B cell (primary cell): ENCODE results near the gene ASMT. TPM values are rescaled to one million over a fixed set of nuclear protein-coding genes. Genes with fewer than 3 reads are reported as not detected.

ENCODE experiments used
- ATAC-seq: fragments of 200-7000 bp; cut with Tn5 transposase; one replicate; pipeline ENCODE4 v1.10.0; 2021; ENCODE audit warnings: low read depth, mild to moderate bottlenecking, moderate number of reproducible peaks, moderate library complexity
- CTCF ChIA-PET: fragments of 350-600 bp; sonication (Branson Sonifier 250); formaldehyde crosslinking; loops from one replicate; lab custom pipeline; 2021; ENCODE audit warnings: antibody characterized with exemption, inconsistent platforms; lab: Charles Lee
- POLR2A ChIA-PET: fragments of 350-600 bp; sonication (Branson Sonifier 250); formaldehyde crosslinking; loops from one replicate; lab custom pipeline; 2021; ENCODE audit warnings: antibody characterized with exemption; lab: Charles Lee
- DNase-seq: peaks from one replicate; pipeline ENCODE4 v3.0.0; 2013
- H2AFZ ChIP-seq: 2 replicates; pipeline ENCODE4 v1.6.1; 2012; ENCODE audit warnings: mild to moderate bottlenecking, low read depth, low read length; ENCODE audit not compliant: insufficient read depth, poor library complexity, severe bottlenecking
- H3K27ac ChIP-seq, 2 donors: 1 replicate in 1 of 2; 2 replicates in 1 of 2; pipeline ENCODE4 v1.5.1; 2012 to 2013; ENCODE audit warnings: low read length in 2 of 2, mild to moderate bottlenecking in 2 of 2, moderate library complexity in 1 of 2
- H3K27me3 ChIP-seq, 4 experiments: fragments of 200-600 bp in 1 of 4; sonication (generic) in 1 of 4; replicated peaks in 1 of 4; 1 replicate in 2 of 4; 2 replicates in 2 of 4; pipeline versions ENCODE4 v1.6.1 to v1.7.0; 2013 to 2016; ENCODE audit warnings: low read length in 3 of 4, mild to moderate bottlenecking in 2 of 4, mixed read lengths in 1 of 4, moderate library complexity in 1 of 4; ENCODE audit not compliant: insufficient read depth in 4 of 4, control insufficient read depth in 3 of 4; ENCODE audit errors: control extremely low read depth in 1 of 4
- H3K36me3 ChIP-seq, 2 experiments: replicated peaks in 1 of 2; 1 replicate in 1 of 2; 2 replicates in 1 of 2; pipeline versions ENCODE4 v1.6.1 to v1.7.1; 2013; ENCODE audit warnings: low read length in 1 of 2; ENCODE audit not compliant: insufficient read depth in 2 of 2, control insufficient read depth in 1 of 2; ENCODE audit errors: control extremely low read depth in 1 of 2, extremely low read depth in 1 of 2
- H3K4me1 ChIP-seq, 2 donors: fragments of 200-600 bp in 1 of 2; sonication (generic) in 1 of 2; 1 replicate in 1 of 2; 2 replicates in 1 of 2; pipeline versions ENCODE4 v1.5.1 to v1.6.1; 2013 to 2017; ENCODE audit warnings: low read length in 2 of 2; ENCODE audit not compliant: control insufficient read depth in 2 of 2, insufficient read depth in 2 of 2
- H3K4me2 ChIP-seq: replicated peaks from 2 replicates; pipeline ENCODE3; 2012; ENCODE audit warnings: mild to moderate bottlenecking, low read depth, low read length; ENCODE audit not compliant: poor library complexity, severe bottlenecking
- H3K4me3 ChIP-seq, 5 experiments: fragments of 200-600 bp in 1 of 5; sonication (generic) in 1 of 5; 1 replicate in 3 of 5; 2 replicates in 2 of 5; pipeline versions ENCODE4 v1.5.1 to v1.7.0; 2011 to 2016; ENCODE audit warnings: low read length in 4 of 5, mild to moderate bottlenecking in 4 of 5, low read depth in 2 of 5, control low read depth in 1 of 5, moderate library complexity in 1 of 5; ENCODE audit not compliant: insufficient read depth in 1 of 5; ENCODE audit errors: control extremely low read depth in 1 of 5, extremely low read depth in 1 of 5
- H3K79me2 ChIP-seq: fragments of 200-600 bp; sonication (generic); one replicate; pipeline ENCODE4 v1.6.0; 2016; ENCODE audit warnings: low read length; ENCODE audit not compliant: control insufficient read depth, insufficient read depth
- H3K9ac ChIP-seq: fragments of 200-600 bp; sonication (generic); 2 replicates; pipeline ENCODE4 v1.6.1; 2017; ENCODE audit warnings: mild to moderate bottlenecking, low read length, moderate library complexity
- H3K9me3 ChIP-seq, 3 donors: one replicate each; pipeline versions ENCODE4 v1.6.1 to v1.7.1; 2013; ENCODE audit warnings: low read length in 2 of 3; ENCODE audit not compliant: control insufficient read depth in 2 of 3, insufficient read depth in 1 of 3; ENCODE audit errors: control extremely low read depth in 1 of 3
- H4K20me1 ChIP-seq: 2 replicates; pipeline ENCODE4 v1.6.0; 2012; ENCODE audit warnings: mild to moderate bottlenecking, low read length; ENCODE audit not compliant: insufficient read depth, control insufficient read depth, poor library complexity, severe bottlenecking
- H3K27ac Mint-ChIP-seq: one replicate; pipeline ENCODE4 v1.8.0; 2021; ENCODE audit warnings: mixed read lengths
- H3K27me3 Mint-ChIP-seq: one replicate; pipeline ENCODE4 v1.8.0; 2021; ENCODE audit warnings: mixed read lengths
- H3K4me1 Mint-ChIP-seq: one replicate; pipeline ENCODE4 v1.8.0; 2021; ENCODE audit warnings: mixed read lengths
- H3K4me3 Mint-ChIP-seq: one replicate; pipeline ENCODE4 v1.8.0; 2021; ENCODE audit warnings: mixed read lengths
- H3K9me3 Mint-ChIP-seq: one replicate; pipeline ENCODE4 v1.8.0; 2022; ENCODE audit warnings: mixed read lengths; ENCODE audit not compliant: insufficient read depth
- CTCF ChIP-seq: fragments of 200-600 bp; IDR thresholded peaks from one replicate; pipeline ENCODE4 v1.8.0; 2022; ENCODE audit warnings: antibody characterized with exemption, mild to moderate bottlenecking
- EZH2 ChIP-seq: IDR thresholded peaks from 2 replicates; pipeline ENCODE4 v1.6.1; 2012; ENCODE audit warnings: borderline replicate concordance, low read depth, mild to moderate bottlenecking, moderate library complexity, low read length; ENCODE audit not compliant: insufficient read depth, poor library complexity, severe bottlenecking
- WGBS: methylation state at CpG from one replicate; pipeline ENCODE4 v1.1.5; 2013; ENCODE audit warnings: missing lambda C conversion rate; ENCODE audit not compliant: insufficient coverage; 5-methylcytosine and 5-hydroxymethylcytosine counted together
- intact Hi-C: fragments of 100-400 bp; cut with micrococcal nuclease; formaldehyde crosslinking; loops from one replicate; pipeline ENCODE4 v1.10.0; 2022
- polyA plus RNA-seq: library from polyadenylated mRNA; depleted of rRNA; stranded (reverse); fragments of >200 nt; gene quantifications from 2 replicates; pipeline ENCODE4 v1.2.3, GENCODE V29; 2012
- total RNA-seq, 2 donors: library from RNA; stranded (reverse); fragments of 120-200 nt in 1 of 2; gene quantifications; 1 replicate in 1 of 2; 2 replicates in 1 of 2; pipeline versions ENCODE4 v1.2.3 to v1.2.4, GENCODE V29; 2013 to 2022

The ASMT gene
- total and polyA plus RNA-seq, 2 donors (not counting 1 experiment from before 2014, with no cell fraction given) = 0.63 TPM; not detected in 1

DNA sequence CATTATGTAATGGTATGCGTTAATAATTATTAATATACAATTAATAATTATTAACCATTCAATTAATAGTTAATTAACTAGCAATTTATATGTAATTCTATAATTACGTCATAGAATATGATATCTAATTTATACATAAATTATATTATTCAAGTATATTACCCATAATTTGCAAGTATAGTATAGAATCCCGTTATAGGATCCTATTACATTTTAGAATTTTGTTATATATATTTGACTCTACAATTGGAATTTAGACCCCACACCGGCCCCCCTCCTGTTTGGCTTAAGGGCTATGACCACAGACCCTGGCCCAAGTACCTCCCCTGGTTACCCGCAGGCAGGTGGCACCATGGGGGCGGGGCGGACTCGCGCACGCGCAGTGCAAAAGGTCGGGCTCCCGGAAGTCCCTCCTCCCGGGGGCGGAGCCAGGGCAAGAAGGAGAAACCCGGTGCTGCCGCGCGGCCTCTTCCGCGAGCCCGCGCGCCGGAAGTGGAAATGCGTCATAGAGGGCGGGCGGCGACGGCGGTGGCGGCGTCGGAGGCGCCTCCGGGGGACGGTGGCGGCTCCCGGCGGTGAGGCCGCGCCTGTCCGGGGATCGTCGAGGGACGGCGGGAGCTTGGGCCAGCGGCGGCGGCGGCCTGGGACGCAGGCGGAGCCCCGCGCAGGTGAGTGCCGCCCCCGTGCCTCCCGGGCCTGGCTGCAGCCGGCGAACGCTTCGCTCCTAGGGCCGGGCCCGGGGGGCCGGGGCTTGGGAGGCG is 23.6 kb upstream of the ASMT start, which contains the start of gene AKAP17A:
Gene AKAP17A, plus strand, starts transcription at position 503 of the 761 bp plus-strand sequence. CDS start 1,859 bp downstream, outside the sequence.
- H3K9me3 ChIP-seq = peaks cover 0 to under 1% (median 0%) of the 10 kb centered on the region in 3 donors
- H3K27ac Mint-ChIP-seq = peak within 1 kb of the TSS; percentile 95
- CTCF ChIA-PET = no interaction called here
- TF ChIP-seq CTCF = peak; percentile 26
- no peak for TF ChIP-seq EZH2
- H4K20me1 ChIP-seq = peaks cover 44% of the 10 kb centered on the region
- peak within 1 kb of the TSS; percentile 85 for H3K9ac ChIP-seq
- H3K79me2 ChIP-seq = peaks cover 48% of the 10 kb centered on the region
- no peaks in the 10 kb centered on the region for H3K9me3 Mint-ChIP-seq
- intact Hi-C loops = loop anchor here (1.0 to 5.0 kb wide), 6 partner anchors 36 to 1274 kb away; partner anchors contain the start of genes GTPBP6 and P2RY8
- peak within 1 kb of the TSS; percentile 95 for H3K4me3 Mint-ChIP-seq
- ATAC-seq (peak; percentile 88), DNase-seq (peak; percentile 97)
- peaks cover 1 to 31% of the 10 kb centered on the region in 2 experiments for H3K36me3 ChIP-seq
- H3K27me3 Mint-ChIP-seq = no peaks in the 10 kb centered on the region
- WGBS = under 1% methylated on average over 58 of the region's 66 CpGs
- H3K27me3 ChIP-seq = no peaks in the 10 kb centered on the region
- H2AFZ ChIP-seq = peak within 1 kb of the TSS; percentile 70
- H3K4me1 ChIP-seq = peaks cover 20 to 48% of the 10 kb centered on the region in 2 donors
- POLR2A ChIA-PET = no interaction called here
- peak within 1 kb of the TSS; percentile 55 to 90 (median 78) for H3K4me3 ChIP-seq
- peak within 1 kb of the TSS; percentile 99 for H3K4me2 ChIP-seq
- peak within 1 kb of the TSS; percentile 61 to 81 for H3K27ac ChIP-seq
- H3K4me1 Mint-ChIP-seq = peaks cover 40% of the 10 kb centered on the region
